HFFc6 (cell line): ENCODE results near the gene ICAM5. TPM values are rescaled to one million over a fixed set of nuclear protein-coding genes. Genes with fewer than 3 reads are reported as not detected.
A peak's percentile ranks its signal among the peaks of the same experiment; 100 is the strongest.

Experiments used
- DNase-seq: peaks from one replicate; pipeline ENCODE4 v3.0.0-alpha.2; 2018
- H3K27ac Mint-ChIP-seq: 2 replicates; pipeline ENCODE4 v1.8.0; 2020; ENCODE audit warnings: mild to moderate bottlenecking, mixed read lengths
- H3K27me3 Mint-ChIP-seq: 2 replicates; pipeline ENCODE4 v1.8.0; 2021; ENCODE audit warnings: mild to moderate bottlenecking, moderate library complexity, mixed read lengths; ENCODE audit not compliant: insufficient read depth
- H3K36me3 Mint-ChIP-seq: 2 replicates; pipeline ENCODE4 v1.8.0; 2021; ENCODE audit warnings: low read depth, mixed read lengths
- H3K4me1 Mint-ChIP-seq: 2 replicates; pipeline ENCODE4 v1.8.0; 2020; ENCODE audit warnings: low read depth, mixed read lengths
- H3K4me3 Mint-ChIP-seq: 2 replicates; pipeline ENCODE4 v1.8.0; 2020; ENCODE audit warnings: mild to moderate bottlenecking, moderate library complexity, mixed read lengths
- H3K9me3 Mint-ChIP-seq: 2 replicates; pipeline ENCODE4 v1.8.0; 2020; ENCODE audit warnings: mild to moderate bottlenecking, mixed read lengths
- CTCF ChIP-seq: fragments of 200-600 bp; sonication (generic); IDR thresholded peaks from 2 replicates; pipeline ENCODE4 v1.5.0; 2021; ENCODE audit warnings: antibody characterized with exemption, mild to moderate bottlenecking
- total RNA-seq, 6 experiments: library from RNA; stranded (reverse); fragmentation: NEBNext Ultra II Directional; extraction: Animal tissue kit (Norgen Biotek cat#: 25700); gene quantifications; 2 replicates in 1 of 6; 3 replicates in 5 of 6; pipeline ENCODE4 v1.2.3, GENCODE V29; 2021

The ICAM5 gene
- total RNA-seq, 6 experiments from 2014 or later = 14.0 to 38.4 (median 14.4) TPM

GRCh38 chr19:10339380-10339960 lies 49.7 kb downstream of the ICAM5 start, which contains the start of gene ICAM3:
TSS of gene ICAM3 (minus strand) at chr19:10339624. CDS start at chr19:10339614, 10 bp downstream.
- TF ChIP-seq CTCF = no peak
- no peak within 1 kb of the TSS for H3K4me3 Mint-ChIP-seq
- H3K4me1 Mint-ChIP-seq = peaks cover 14% of the 10 kb centered on the region
- DNase-seq = no peak
- H3K9me3 Mint-ChIP-seq = no peaks in the 10 kb centered on the region
- H3K27me3 Mint-ChIP-seq = peaks cover 9% of the 10 kb centered on the region
- H3K36me3 Mint-ChIP-seq = no peaks in the 10 kb centered on the region
- H3K27ac Mint-ChIP-seq = no peak within 1 kb of the TSS

- DNase-seq = no peak
- no peaks in the 10 kb centered on the region for H3K9me3 Mint-ChIP-seq
- H3K4me1 Mint-ChIP-seq = peaks cover 19% of the 10 kb centered on the region
- no peak overlapping the region for H3K27ac Mint-ChIP-seq
- peaks cover 9% of the 10 kb centered on the region for H3K27me3 Mint-ChIP-seq
- H3K36me3 Mint-ChIP-seq = no peaks in the 10 kb centered on the region
- no peak overlapping the region for H3K4me3 Mint-ChIP-seq
- no peak for TF ChIP-seq CTCF
Observed at GRCh38 chr19:10339977-10340376, 50.2 kb downstream of the ICAM5 start.

- Mint-ChIP-seq H3K36me3 (no peaks in the 10 kb centered on the region), H3K27ac (no peak overlapping the region), H3K9me3 (no peaks in the 10 kb centered on the region), H3K27me3 (peaks cover 9% of the 10 kb centered on the region), H3K4me1 (peaks cover 27% of the 10 kb centered on the region), H3K4me3 (no peak overlapping the region)
- no peak for TF ChIP-seq CTCF
- no peak for DNase-seq
Observed at GRCh38 chr19:10343495-10343894, 53.7 kb downstream of the ICAM5 start.

GRCh38 chr19:10344780-10345179 lies 55.0 kb downstream of the ICAM5 start:
- Mint-ChIP-seq H3K4me3 (no peak overlapping the region), H3K4me1 (peaks cover 27% of the 10 kb centered on the region), H3K27ac (peak overlapping the region; percentile 90), H3K27me3 (peaks cover 4% of the 10 kb centered on the region; the same call in 1 of the 2 replicates), H3K9me3 (no peaks in the 10 kb centered on the region), H3K36me3 (no peaks in the 10 kb centered on the region)
- TF ChIP-seq CTCF = no peak
- peak; percentile 86 for DNase-seq

Other genes with a start within 250 kb of the ICAM5 start
- 10 to 100 TPM; 16.9 to 26.2 (median 21.1) TPM for gene SHFL, start 203.6 kb upstream of the ICAM5 start, total RNA-seq
- gene ANGPTL6, start 187.3 kb upstream of the ICAM5 start, total RNA-seq = under 1 TPM in 2 of 6 experiments, not detected in 4; 0.09 to 0.15 TPM
- 10 to 100 TPM; 36.4 to 42.2 (median 41.0) TPM for gene PPAN, start 183.6 kb upstream of the ICAM5 start, total RNA-seq
- gene P2RY11, start 178.3 kb upstream of the ICAM5 start, total RNA-seq = 1 to 10 TPM; 4.5 to 9.9 (median 5.4) TPM
- gene EIF3G, start 170.1 kb upstream of the ICAM5 start, total RNA-seq = 100 to 1,000 TPM; 261 to 303 (median 279) TPM
- 100 to 1,000 TPM in 5 of 6 experiments, 10 to 100 TPM in 1; 74.5 to 135 (median 125) TPM for gene DNMT1, start 95.0 kb upstream of the ICAM5 start, total RNA-seq
- 10 to 100 TPM; 16.8 to 22.0 (median 20.5) TPM for gene S1PR2, start 58.6 kb upstream of the ICAM5 start, total RNA-seq
- 10 to 100 TPM; 69.5 to 83.0 (median 72.0) TPM for gene MRPL4, start 37.7 kb upstream of the ICAM5 start, total RNA-seq
- gene ICAM1, start 18.8 kb upstream of the ICAM5 start, total RNA-seq = 10 to 100 TPM in 1 of 6 experiments, 1 to 10 TPM in 5; 5.0 to 10.1 (median 8.5) TPM
- 1 to 10 TPM in 1 of 6 experiments, under 1 TPM in 5; 0.19 to 1.0 (median 0.74) TPM for gene ICAM4, start 3.0 kb upstream of the ICAM5 start, total RNA-seq
- 1 to 10 TPM in 5 of 6 experiments, under 1 TPM in 1; 1.00 to 2.7 (median 2.1) TPM for gene ZGLP1, start 19.9 kb downstream of the ICAM5 start, total RNA-seq
- 10 to 100 TPM; 33.9 to 47.3 (median 38.5) TPM for gene FDX2, start 26.1 kb downstream of the ICAM5 start, total RNA-seq
- gene RAVER1, start 43.6 kb downstream of the ICAM5 start, total RNA-seq = 10 to 100 TPM; 52.1 to 58.3 (median 55.6) TPM
- gene ICAM3, start 49.7 kb downstream of the ICAM5 start, total RNA-seq = 10 to 100 TPM; 14.7 to 17.7 (median 16.8) TPM
- gene TYK2, start 90.6 kb downstream of the ICAM5 start, total RNA-seq = 10 to 100 TPM; 67.9 to 82.3 (median 78.5) TPM
- 100 to 1,000 TPM; 222 to 280 (median 250) TPM for gene CDC37, start 113.6 kb downstream of the ICAM5 start, total RNA-seq
- gene PDE4A, start 130.6 kb downstream of the ICAM5 start, total RNA-seq = 10 to 100 TPM; 10.1 to 18.9 (median 10.8) TPM
- 10 to 100 TPM; 58.9 to 77.1 (median 67.2) TPM for gene KEAP1, start 213.4 kb downstream of the ICAM5 start, total RNA-seq
- gene S1PR5, start 227.5 kb downstream of the ICAM5 start, total RNA-seq = 1 to 10 TPM; 1.9 to 2.6 (median 2.4) TPM